ENCODE data around the gene GCSAML. TPM values are rescaled to one million over a fixed set of nuclear protein-coding genes. Genes with fewer than 3 reads are reported as not detected.
A peak's percentile ranks its signal among the peaks of the same experiment; 100 is the strongest.

The GCSAML gene
- total and polyA plus RNA-seq, 3 experiments from 2014 or later, result 0.11 to 0.20 TPM; not detected in 1

GRCh38 chr1:247576514-247576913 lies 27.6 kb downstream of the GCSAML start:
- Mint-ChIP-seq H3K9me3 (no peaks in the 10 kb centered on the region), H3K36me3 (no peaks in the 10 kb centered on the region), H3K4me3 (no peak overlapping the region), H3K27me3 (peaks cover 2 to 34% of the 10 kb centered on the region in 2 donors), H3K4me1 (no peaks in the 10 kb centered on the region), H3K27ac (no peak overlapping the region)
- ChIA-PET POLR2A (no interaction called here), CTCF (interaction anchor here (1.5 kb wide), 1 partner anchor 186 kb away, joined by 4 read pairs; no protein-coding TSS in a partner anchor)
- H3K4me1 ChIP-seq (ENCODE audit: insufficient read depth, low read length), result no peaks in the 10 kb centered on the region
- H3K27me3 ChIP-seq (ENCODE audit: insufficient read depth, low read length, poor library complexity, severe bottlenecking), result no peaks in the 10 kb centered on the region
- DNase-seq, result no peak
- H3K27ac ChIP-seq (ENCODE audit: low read depth, low read length), result no peak overlapping the region
- no peaks in the 10 kb centered on the region for H3K36me3 ChIP-seq (ENCODE audit: insufficient read depth, low read length)
- no peaks in the 10 kb centered on the region for H3K9me3 ChIP-seq (ENCODE audit: low read length)
- H3K4me3 ChIP-seq (ENCODE audit: low read length), result no peak overlapping the region

GRCh38 chr1:247578946-247579460 lies 30.1 kb downstream of the GCSAML start:
- CTCF ChIA-PET, result no interaction called here
- Histone ChIP-seq H3K36me3 (ENCODE audit: insufficient read depth, low read length) (no peaks in the 10 kb centered on the region), H3K27me3 (ENCODE audit: insufficient read depth, low read length, poor library complexity, severe bottlenecking) (no peaks in the 10 kb centered on the region), H3K4me1 (ENCODE audit: insufficient read depth, low read length) (no peaks in the 10 kb centered on the region), H3K4me3 (ENCODE audit: low read length) (no peak overlapping the region), H3K9me3 (ENCODE audit: low read length) (no peaks in the 10 kb centered on the region), H3K27ac (ENCODE audit: low read depth, low read length) (no peak overlapping the region)
- H3K27ac Mint-ChIP-seq, result peak overlapping the region in 1 of 8 donors; percentile 12
- H3K9me3 Mint-ChIP-seq, result no peaks in the 10 kb centered on the region
- no peak for DNase-seq
- H3K4me1 Mint-ChIP-seq, result no peaks in the 10 kb centered on the region
- POLR2A ChIA-PET, result no interaction called here
- H3K27me3 Mint-ChIP-seq, result peaks cover 2 to 27% of the 10 kb centered on the region in 2 donors
- H3K36me3 Mint-ChIP-seq, result no peaks in the 10 kb centered on the region
- H3K4me3 Mint-ChIP-seq, result no peak overlapping the region

- Histone ChIP-seq H3K9me3 (ENCODE audit: low read length) (no peaks in the 10 kb centered on the region), H3K27ac (ENCODE audit: low read depth, low read length) (no peak within 1 kb of the TSS), H3K4me1 (ENCODE audit: insufficient read depth, low read length) (no peaks in the 10 kb centered on the region), H3K27me3 (ENCODE audit: insufficient read depth, low read length, poor library complexity, severe bottlenecking) (no peaks in the 10 kb centered on the region), H3K36me3 (ENCODE audit: insufficient read depth, low read length) (no peaks in the 10 kb centered on the region), H3K4me3 (ENCODE audit: low read length) (no peak within 1 kb of the TSS)
- ChIA-PET CTCF (no interaction called here), POLR2A (no interaction called here)
- Mint-ChIP-seq H3K27me3 (no peaks in the 10 kb centered on the region), H3K36me3 (no peaks in the 10 kb centered on the region), H3K27ac (no peak within 1 kb of the TSS), H3K4me1 (no peaks in the 10 kb centered on the region), H3K4me3 (no peak within 1 kb of the TSS), H3K9me3 (peaks cover 0 to 5% (median 1%) of the 10 kb centered on the region in 5 donors)
- DNase-seq, result no peak
Measured at GRCh38 chr1:247588060-247588459, 39.1 kb downstream of the GCSAML start, which contains the start of gene OR2G2. Gene OR2G2, plus strand, starts transcription at chr1:247588360. Its CDS starts 0 bp downstream, at chr1:247588360.

- no peaks in the 10 kb centered on the region for H3K4me1 Mint-ChIP-seq
- peaks cover 2 to 9% (median 3%) of the 10 kb centered on the region in 5 donors for H3K9me3 Mint-ChIP-seq
- H3K4me3 Mint-ChIP-seq, result no peak within 1 kb of the TSS
- CTCF ChIA-PET, result no interaction called here
- no peaks in the 10 kb centered on the region for H3K36me3 Mint-ChIP-seq
- POLR2A ChIA-PET, result no interaction called here
- Histone ChIP-seq H3K27me3 (ENCODE audit: insufficient read depth, low read length, poor library complexity, severe bottlenecking) (no peaks in the 10 kb centered on the region), H3K36me3 (ENCODE audit: insufficient read depth, low read length) (no peaks in the 10 kb centered on the region), H3K4me1 (ENCODE audit: insufficient read depth, low read length) (no peaks in the 10 kb centered on the region), H3K4me3 (ENCODE audit: low read length) (no peak within 1 kb of the TSS), H3K27ac (ENCODE audit: low read depth, low read length) (no peak within 1 kb of the TSS), H3K9me3 (ENCODE audit: low read length) (no peaks in the 10 kb centered on the region)
- no peak for DNase-seq
- H3K27ac Mint-ChIP-seq, result no peak within 1 kb of the TSS
- peaks cover 7 to 9% of the 10 kb centered on the region in 2 donors for H3K27me3 Mint-ChIP-seq
Measured at GRCh38 chr1:247605286-247605685, 56.4 kb downstream of the GCSAML start, which contains the start of gene OR2G3. Gene OR2G3, plus strand, starts transcription at chr1:247605586. Its CDS starts 0 bp downstream, at chr1:247605586.

GRCh38 chr1:247613405-247613804 lies 64.5 kb downstream of the GCSAML start:
- no peaks in the 10 kb centered on the region for H3K4me1 Mint-ChIP-seq
- no peaks in the 10 kb centered on the region for H3K9me3 ChIP-seq (ENCODE audit: low read length)
- no peaks in the 10 kb centered on the region for H3K27me3 ChIP-seq (ENCODE audit: insufficient read depth, low read length, poor library complexity, severe bottlenecking)
- no peaks in the 10 kb centered on the region for H3K36me3 ChIP-seq (ENCODE audit: insufficient read depth, low read length)
- no peak overlapping the region for H3K27ac Mint-ChIP-seq
- CTCF ChIA-PET, result no interaction called here
- H3K4me3 ChIP-seq (ENCODE audit: low read length), result no peak overlapping the region
- no peaks in the 10 kb centered on the region for H3K4me1 ChIP-seq (ENCODE audit: insufficient read depth, low read length)
- H3K9me3 Mint-ChIP-seq, result peaks cover 0 to 13% (median 0%) of the 10 kb centered on the region in 5 donors
- POLR2A ChIA-PET, result no interaction called here
- DNase-seq, result no peak
- no peak overlapping the region for H3K4me3 Mint-ChIP-seq
- no peaks in the 10 kb centered on the region for H3K36me3 Mint-ChIP-seq
- H3K27me3 Mint-ChIP-seq, result peaks cover 0 to 6% of the 10 kb centered on the region in 2 donors
- H3K27ac ChIP-seq (ENCODE audit: low read depth, low read length), result no peak overlapping the region

GRCh38 chr1:247614625-247615024 lies 65.7 kb downstream of the GCSAML start:
- peaks cover 0 to 5% of the 10 kb centered on the region in 2 donors for H3K27me3 Mint-ChIP-seq
- ChIA-PET POLR2A (no interaction called here), CTCF (no interaction called here)
- no peaks in the 10 kb centered on the region for H3K27me3 ChIP-seq (ENCODE audit: insufficient read depth, low read length, poor library complexity, severe bottlenecking)
- no peak overlapping the region for H3K27ac ChIP-seq (ENCODE audit: low read depth, low read length)
- H3K4me1 ChIP-seq (ENCODE audit: insufficient read depth, low read length), result no peaks in the 10 kb centered on the region
- DNase-seq, result no peak
- no peaks in the 10 kb centered on the region for H3K9me3 ChIP-seq (ENCODE audit: low read length)
- peaks cover 0 to 10% (median 0%) of the 10 kb centered on the region in 5 donors for H3K9me3 Mint-ChIP-seq
- no peaks in the 10 kb centered on the region for H3K36me3 Mint-ChIP-seq
- H3K4me3 ChIP-seq (ENCODE audit: low read length), result no peak overlapping the region
- no peaks in the 10 kb centered on the region for H3K36me3 ChIP-seq (ENCODE audit: insufficient read depth, low read length)
- H3K4me1 Mint-ChIP-seq, result no peaks in the 10 kb centered on the region
- no peak overlapping the region for H3K27ac Mint-ChIP-seq
- H3K4me3 Mint-ChIP-seq, result no peak overlapping the region

Other genes starting within 250 kb of the GCSAML start
- 10 to 100 TPM; 21.4 to 21.7 TPM for gene ZNF496, start 217.3 kb upstream of the GCSAML start, total RNA-seq
- 9.6 TPM for gene ZNF496, start 217.3 kb upstream of the GCSAML start, polyA plus RNA-seq
- 1 to 10 TPM; 1.8 to 2.6 TPM for gene NLRP3, start 133.0 kb upstream of the GCSAML start, total RNA-seq
- gene NLRP3, start 133.0 kb upstream of the GCSAML start, polyA plus RNA-seq, result 3.0 TPM
- gene OR2B11, start 91.0 kb upstream of the GCSAML start, total RNA-seq, result not detected
- not detected for gene OR2B11, start 91.0 kb upstream of the GCSAML start, polyA plus RNA-seq
- gene OR2C3, start 12.7 kb upstream of the GCSAML start, total RNA-seq, result not detected
- not detected for gene OR2C3, start 12.7 kb upstream of the GCSAML start, polyA plus RNA-seq
- gene OR2G2, start 39.2 kb downstream of the GCSAML start, total RNA-seq, result not detected
- gene OR2G2, start 39.2 kb downstream of the GCSAML start, polyA plus RNA-seq, result not detected
- not detected for gene OR2G3, start 56.5 kb downstream of the GCSAML start, total RNA-seq
- gene OR2G3, start 56.5 kb downstream of the GCSAML start, polyA plus RNA-seq, result not detected
- not detected for gene OR13G1, start 130.6 kb downstream of the GCSAML start, total RNA-seq
- gene OR13G1, start 130.6 kb downstream of the GCSAML start, polyA plus RNA-seq, result not detected
- not detected for gene OR6F1, start 167.5 kb downstream of the GCSAML start, total RNA-seq
- gene OR6F1, start 167.5 kb downstream of the GCSAML start, polyA plus RNA-seq, result not detected
- not detected for gene OR14K1, start 189.5 kb downstream of the GCSAML start, total RNA-seq
- gene OR14K1, start 189.5 kb downstream of the GCSAML start, polyA plus RNA-seq, result not detected
- not detected for gene OR14A2, start 199.0 kb downstream of the GCSAML start, total RNA-seq
- gene OR14A2, start 199.0 kb downstream of the GCSAML start, polyA plus RNA-seq, result not detected
- not detected for gene OR1C1, start 211.4 kb downstream of the GCSAML start, total RNA-seq
- not detected for gene OR1C1, start 211.4 kb downstream of the GCSAML start, polyA plus RNA-seq

Measured in CD8-positive, alpha-beta memory T cell (primary cell).